A172 (cell line): ENCODE measurements around the gene ANXA4. TPM values are rescaled to one million over a fixed set of nuclear protein-coding genes. Genes with fewer than 3 reads are reported as not detected.
A peak's percentile ranks its signal among the peaks of the same experiment; 100 is the strongest.
"Not testable (repeated sequence)": the region's sequence is repeated elsewhere in the genome, so short reads cannot be mapped to it uniquely, and the experiment has no call there.

Experiments used
- DNase-seq: peaks from one replicate; pipeline ENCODE4 v3.0.0-alpha.2; 2015; ENCODE audit warnings: low spot score
- total RNA-seq: library from RNA; depleted of rRNA; stranded (reverse); fragments of >200 nt; shearing (Covaris generic); gene quantifications from 2 replicates; pipeline ENCODE4 v1.2.3, GENCODE V29; 2014

The ANXA4 gene
- total RNA-seq, 1 experiment from 2014 or later: 85.1 TPM

- no peak for DNase-seq
These were observed 62.5 kb downstream of the ANXA4 start for GRCh38 chr2:69804416-69804815.

GRCh38 chr2:69805887-69806286 lies 64.0 kb downstream of the ANXA4 start:
- no peak for DNase-seq

DNA sequence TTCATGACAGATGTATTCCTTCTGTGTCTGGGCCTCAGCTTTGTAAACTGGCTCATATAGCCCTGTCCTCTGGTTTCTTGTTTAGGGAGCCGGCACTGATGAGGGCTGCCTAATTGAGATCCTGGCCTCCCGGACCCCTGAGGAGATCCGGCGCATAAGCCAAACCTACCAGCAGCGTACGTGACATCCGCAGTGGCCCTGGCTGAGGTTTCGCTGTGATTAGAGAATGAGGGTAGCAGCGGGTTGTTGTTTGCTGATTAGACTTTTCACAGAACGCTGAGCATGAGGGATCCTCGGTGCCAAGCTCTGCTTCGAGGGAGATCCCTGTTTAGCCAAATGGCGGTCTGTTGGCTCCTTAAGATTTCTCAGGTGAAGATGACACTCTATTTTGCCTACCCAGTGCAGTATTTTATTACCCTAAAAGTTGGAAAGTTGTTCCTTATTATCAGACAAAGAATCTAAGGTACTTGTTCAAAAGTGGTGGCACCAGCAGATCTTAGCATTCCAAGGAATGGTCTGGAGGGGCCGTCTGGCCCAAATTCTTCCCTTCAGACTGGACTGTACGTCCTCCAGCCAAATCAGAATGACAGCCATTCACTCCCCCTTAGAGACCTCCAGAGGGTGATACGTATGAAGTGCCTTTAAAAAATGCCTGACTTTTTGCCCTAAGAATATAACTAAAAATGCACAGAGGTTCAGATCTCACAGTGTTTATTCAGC lies 66.0 kb downstream of the ANXA4 start:
- DNase-seq: no peak

DNA sequence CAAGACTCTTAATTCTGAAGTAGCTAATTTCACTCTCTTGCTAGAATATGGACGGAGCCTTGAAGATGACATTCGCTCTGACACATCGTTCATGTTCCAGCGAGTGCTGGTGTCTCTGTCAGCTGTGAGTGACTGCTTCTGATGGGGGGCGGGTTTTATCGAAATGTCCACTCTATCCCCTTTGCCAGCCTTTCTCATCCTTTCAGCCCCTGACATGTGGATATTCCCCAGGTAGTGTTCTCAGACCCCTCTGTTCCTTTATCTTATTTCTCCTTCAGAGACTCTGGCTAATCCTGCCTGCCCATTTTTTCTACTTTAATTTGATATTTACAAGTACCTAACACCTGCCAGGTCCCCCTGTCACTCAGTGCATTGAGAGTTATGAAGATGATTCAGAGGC lies 68.6 kb downstream of the ANXA4 start:
- no peak for DNase-seq

DNA sequence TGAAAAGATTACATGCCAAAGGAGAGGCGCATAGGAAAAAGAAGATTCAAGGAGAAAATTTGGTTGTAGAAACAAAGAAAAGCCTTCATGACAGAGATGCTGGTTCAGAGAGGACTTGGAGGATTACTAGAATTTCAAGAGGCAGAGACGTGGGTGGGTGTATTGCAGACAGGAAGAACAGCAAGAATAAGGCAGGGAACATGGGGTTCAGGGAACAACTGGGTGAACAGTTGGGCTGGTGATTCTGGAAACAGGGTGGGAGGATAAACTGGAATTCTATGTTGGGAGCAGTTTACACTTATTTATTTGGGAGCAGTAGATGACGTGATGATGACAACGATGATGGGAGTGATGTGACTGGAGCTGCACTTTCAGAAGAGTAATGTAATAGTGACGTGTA lies 69.1 kb downstream of the ANXA4 start:
- DNase-seq: no peak

DNA sequence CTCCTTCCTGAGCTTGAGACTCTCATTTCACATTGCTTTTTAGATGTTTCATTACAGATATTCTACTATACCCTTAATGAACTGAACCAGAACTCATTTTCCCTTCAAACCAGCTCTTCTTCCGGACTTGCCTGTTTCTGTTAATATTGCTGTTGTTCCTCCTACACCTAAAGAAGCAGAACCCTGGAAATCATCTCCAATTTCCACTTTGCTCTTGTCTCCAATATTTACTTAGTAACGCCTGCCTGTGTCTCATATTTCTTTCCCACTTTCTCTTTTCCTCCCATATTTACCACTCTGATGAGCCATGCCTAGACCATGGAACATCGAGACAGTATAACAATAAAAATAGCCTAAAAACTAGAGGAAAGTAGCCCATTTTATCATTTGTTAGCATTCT lies 69.7 kb downstream of the ANXA4 start:
- no peak for DNase-seq

- peak; percentile 29 for DNase-seq
These were observed 73.8 kb downstream of the ANXA4 start for GRCh38 chr2:69815717-69816116.

GRCh38 chr2:69816923-69817542 lies 75.1 kb downstream of the ANXA4 start:
- DNase-seq: peak; percentile 83

GRCh38 chr2:69817729-69818501 lies 76.0 kb downstream of the ANXA4 start:
- DNase-seq: no peak

- no peak for DNase-seq
These were observed 86.0 kb downstream of the ANXA4 start for GRCh38 chr2:69827796-69828540.

DNA sequence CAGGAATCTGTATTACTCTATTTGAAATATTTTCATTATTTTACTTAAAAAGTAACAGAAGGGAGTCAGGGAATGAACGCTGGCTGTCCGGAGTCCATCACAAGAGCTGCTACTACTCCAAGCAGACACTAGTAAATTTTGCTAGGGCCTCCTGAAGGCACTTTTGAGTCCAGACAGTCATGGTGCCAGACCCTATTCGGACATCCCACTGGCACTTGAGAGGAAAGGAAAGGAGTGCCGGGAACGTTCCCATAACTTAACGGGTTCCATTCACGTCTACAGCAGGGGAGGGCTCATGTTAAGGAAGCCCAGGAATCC lies 87.0 kb downstream of the ANXA4 start:
- no peak for DNase-seq

- DNase-seq: peak; percentile 93
These were observed 87.5 kb downstream of the ANXA4 start, which contains the start of gene GMCL1 for GRCh38 chr2:69829256-69830044. TSS of gene GMCL1 (plus strand) at chr2:69829660. CDS start at chr2:69829893, 233 bp downstream.

- DNase-seq: peak; percentile 37
These were observed 88.3 kb downstream of the ANXA4 start for GRCh38 chr2:69830045-69830905.

GRCh38 chr2:69830906-69831241 lies 88.9 kb downstream of the ANXA4 start:
- not testable (repeated sequence) for DNase-seq

DNA sequence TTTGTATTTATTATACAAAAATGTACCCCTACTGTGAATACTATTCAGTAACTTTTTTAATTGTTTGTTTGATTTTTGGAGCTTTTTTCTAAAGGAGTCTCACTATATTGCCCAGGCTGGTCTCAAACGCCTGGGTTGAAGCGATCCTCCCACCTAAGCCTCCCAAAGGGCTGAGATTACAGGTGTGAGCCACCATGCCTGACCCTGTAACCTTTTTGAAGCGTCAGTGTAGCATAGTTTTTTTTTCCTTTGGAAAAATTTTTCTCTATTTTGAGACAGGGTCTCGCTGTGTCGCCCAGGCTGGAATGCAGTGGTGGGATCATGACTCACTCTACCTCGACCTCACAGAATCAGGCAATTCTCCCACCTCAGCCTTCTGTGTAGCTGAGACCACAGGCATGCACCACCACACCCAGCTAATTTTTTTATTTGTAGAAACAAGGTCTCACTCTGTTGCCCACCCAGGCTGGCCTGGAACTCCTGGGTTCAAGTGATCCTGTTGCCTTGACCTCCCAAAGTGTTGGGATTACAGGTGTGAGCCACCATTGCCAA lies 89.5 kb downstream of the ANXA4 start:
- DNase-seq: no peak

GRCh38 chr2:69833752-69834151 lies 91.8 kb downstream of the ANXA4 start:
- no peak for DNase-seq

DNA sequence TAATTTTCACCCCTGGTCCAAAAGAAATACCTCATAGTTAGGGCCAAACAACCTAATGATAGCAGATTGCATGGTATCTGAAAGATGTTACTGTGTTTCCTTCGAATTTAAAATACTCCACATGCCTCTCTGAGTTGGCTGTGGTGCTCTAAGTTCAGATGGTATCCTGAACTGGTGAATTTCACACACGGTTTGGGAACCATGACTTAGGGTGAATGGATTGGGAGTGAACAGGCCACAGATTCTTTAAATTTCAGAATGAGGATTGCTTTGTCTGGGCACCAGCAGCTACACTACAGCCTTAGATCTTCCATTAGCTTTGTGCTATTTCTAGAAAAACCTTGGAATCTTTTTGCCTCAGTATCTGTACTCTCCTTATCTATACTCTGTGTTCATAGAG lies 93.7 kb downstream of the ANXA4 start:
- DNase-seq: no peak

DNA sequence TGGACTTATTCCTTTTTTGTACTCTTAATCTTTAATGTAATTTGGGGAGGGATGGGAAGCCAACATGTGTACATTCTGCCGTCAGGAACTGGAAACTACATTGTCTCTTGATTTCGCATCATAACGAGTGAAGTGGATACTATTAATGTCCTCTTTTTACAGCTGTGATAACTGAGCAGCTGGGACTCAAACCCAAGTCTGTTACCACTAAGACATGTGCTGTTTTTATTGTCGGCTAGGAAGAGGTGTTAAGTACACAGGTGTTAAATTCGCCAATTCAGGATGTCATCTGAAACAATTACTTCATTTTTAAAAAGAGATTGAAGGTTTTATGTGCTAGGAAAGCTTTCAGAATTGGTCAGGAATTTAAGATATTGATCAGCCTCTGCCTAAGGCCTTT lies 94.4 kb downstream of the ANXA4 start:
- no peak for DNase-seq

DNA sequence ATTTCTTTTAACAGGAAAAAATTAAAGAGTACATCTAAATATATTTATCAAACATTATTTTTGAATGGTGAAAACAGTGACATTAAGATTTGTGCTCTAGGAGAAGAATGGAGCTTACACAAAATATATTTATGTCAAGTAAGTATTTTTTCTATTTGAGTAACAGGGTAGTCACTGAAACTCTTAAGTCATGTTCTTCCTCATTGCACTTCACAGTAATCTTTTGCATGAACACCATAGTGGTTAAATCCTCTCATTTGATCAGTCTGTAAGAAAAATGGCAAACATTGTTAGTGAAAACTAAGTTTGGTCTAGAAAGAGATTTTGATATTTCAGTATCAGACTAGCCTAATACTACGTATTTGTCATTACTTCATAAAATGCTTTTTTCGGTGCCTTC lies 95.6 kb downstream of the ANXA4 start:
- no peak for DNase-seq

- DNase-seq: no peak
These were observed 102.1 kb downstream of the ANXA4 start for GRCh38 chr2:69843993-69844392.
